Neural progenitor cell (in vitro differentiated cells): ENCODE measurements around the gene NR2F1-AS1. TPM values are rescaled to one million over a fixed set of nuclear protein-coding genes. Genes with fewer than 3 reads are reported as not detected.

Experiments used
- DNase-seq: peaks from one replicate; pipeline ENCODE4 v3.0.0-alpha.2; 2016; ENCODE audit warnings: low spot score
- H2AFZ ChIP-seq: fragments of 200-600 bp; sonication (generic); replicated peaks from 2 replicates; pipeline ENCODE4 v1.6.1; 2016; ENCODE audit warnings: antibody characterized with exemption
- H3F3A ChIP-seq: fragments of 200-600 bp; sonication (generic); 2 replicates; pipeline ENCODE4 v1.6.1; 2016; ENCODE audit warnings: antibody characterized with exemption, low read depth
- H3K27ac ChIP-seq: fragments of 200-600 bp; sonication (generic); 2 replicates; pipeline ENCODE4 v1.5.1; 2016; ENCODE audit warnings: mild to moderate bottlenecking
- H3K27me3 ChIP-seq: fragments of 200-600 bp; sonication (generic); 2 replicates; pipeline ENCODE4 v1.6.1; 2016; ENCODE audit warnings: mild to moderate bottlenecking, moderate library complexity
- H3K36me3 ChIP-seq: fragments of 200-600 bp; sonication (generic); 2 replicates; pipeline ENCODE4 v1.5.1; 2016
- H3K4me1 ChIP-seq: fragments of 200-600 bp; sonication (generic); 2 replicates; pipeline ENCODE4 v1.6.1; 2016; ENCODE audit warnings: mixed run types
- H3K4me2 ChIP-seq: fragments of 200-600 bp; sonication (generic); 2 replicates; pipeline ENCODE4 v1.6.1; 2016
- H3K4me3 ChIP-seq: fragments of 200-600 bp; sonication (generic); 2 replicates; pipeline ENCODE4 v1.5.1; 2016
- H3K79me2 ChIP-seq: fragments of 200-600 bp; sonication (generic); 2 replicates; pipeline ENCODE4 v1.6.1; 2016; ENCODE audit warnings: low read depth
- H3K9ac ChIP-seq: fragments of 200-600 bp; sonication (generic); 2 replicates; pipeline ENCODE4 v1.6.1; 2016
- H3K9me3 ChIP-seq: fragments of 200-600 bp; sonication (generic); 2 replicates; pipeline ENCODE4 v1.5.1; 2016; ENCODE audit warnings: low read depth
- H4K20me1 ChIP-seq: fragments of 200-600 bp; sonication (generic); 2 replicates; pipeline ENCODE4 v1.6.1; 2016; ENCODE audit warnings: low read depth
- H3K27ac Mint-ChIP-seq: 3 replicates; pipeline ENCODE4 v1.8.0; 2021; ENCODE audit warnings: mixed read lengths
- H3K27me3 Mint-ChIP-seq: 2 replicates; pipeline ENCODE4 v1.8.0; 2022; ENCODE audit warnings: low read depth, mild to moderate bottlenecking, inconsistent platforms, moderate library complexity, mixed read lengths; ENCODE audit not compliant: insufficient read depth
- H3K36me3 Mint-ChIP-seq: 3 replicates; pipeline ENCODE4 v1.8.0; 2021; ENCODE audit warnings: mixed read lengths
- H3K4me1 Mint-ChIP-seq: 3 replicates; pipeline ENCODE4 v1.8.0; 2021; ENCODE audit warnings: mixed read lengths
- H3K4me3 Mint-ChIP-seq: 3 replicates; pipeline ENCODE4 v1.8.0; 2021; ENCODE audit warnings: mild to moderate bottlenecking, moderate library complexity, mixed read lengths
- H3K9me3 Mint-ChIP-seq: 3 replicates; pipeline ENCODE4 v1.8.0; 2020; ENCODE audit warnings: mixed read lengths
- CTCF ChIP-seq: fragments of 200-600 bp; sonication (generic); IDR thresholded peaks from 2 replicates; pipeline ENCODE4 v1.5.1; 2017; ENCODE audit warnings: antibody characterized with exemption, mild to moderate bottlenecking
- EZH2 ChIP-seq: fragments of 200-600 bp; sonication (generic); IDR thresholded peaks from 2 replicates; pipeline ENCODE4 v1.6.1; 2017; ENCODE audit warnings: antibody characterized with exemption, mild to moderate bottlenecking, moderate library complexity
- EZH2phosphoT487 ChIP-seq: fragments of 200-600 bp; sonication (generic); IDR thresholded peaks from 2 replicates; pipeline ENCODE4 v1.6.1; 2017; ENCODE audit warnings: antibody characterized with exemption
- total RNA-seq: library from RNA; depleted of rRNA; stranded (reverse); fragments of >200 nt; gene quantifications from 2 replicates; pipeline ENCODE4 v1.2.3, GENCODE V29; 2015; ENCODE audit warnings: low replicate concordance

Gene NR2F1-AS1
- total RNA-seq, 1 donor from 2014 or later: 9.3 TPM

- H3K36me3 ChIP-seq: no peaks in the 10 kb centered on the region
- no peaks in the 10 kb centered on the region for H3K79me2 ChIP-seq
- Mint-ChIP-seq H3K9me3 (peaks cover 31% of the 10 kb centered on the region), H3K4me3 (no peak overlapping the region), H3K27me3 (no peaks in the 10 kb centered on the region), H3K4me1 (no peaks in the 10 kb centered on the region), H3K27ac (no peak overlapping the region), H3K36me3 (peaks cover 33% of the 10 kb centered on the region)
- no peak overlapping the region for H3K27ac ChIP-seq
- H3K4me2 ChIP-seq: no peak overlapping the region
- DNase-seq: no peak
- no peak overlapping the region for H3K9ac ChIP-seq
- H4K20me1 ChIP-seq: no peaks in the 10 kb centered on the region
- no peaks in the 10 kb centered on the region for H3K4me1 ChIP-seq
- no peak overlapping the region for H3K4me3 ChIP-seq
- TF ChIP-seq EZH2phosphoT487 (no peak), EZH2 (no peak), CTCF (no peak)
- no peak overlapping the region for H2AFZ ChIP-seq
- no peaks in the 10 kb centered on the region for H3K27me3 ChIP-seq
- H3F3A ChIP-seq: no peaks in the 10 kb centered on the region
- no peaks in the 10 kb centered on the region for H3K9me3 ChIP-seq
Measured at GRCh38 chr5:93477816-93478215, 103.2 kb downstream of the NR2F1-AS1 start.

- Histone ChIP-seq H3F3A (no peaks in the 10 kb centered on the region), H4K20me1 (no peaks in the 10 kb centered on the region), H3K27ac (no peak overlapping the region), H3K9ac (no peak overlapping the region), H3K4me2 (no peak overlapping the region), H3K79me2 (no peaks in the 10 kb centered on the region), H2AFZ (no peak overlapping the region), H3K9me3 (no peaks in the 10 kb centered on the region), H3K36me3 (no peaks in the 10 kb centered on the region), H3K4me3 (no peak overlapping the region), H3K4me1 (no peaks in the 10 kb centered on the region), H3K27me3 (no peaks in the 10 kb centered on the region)
- TF ChIP-seq EZH2phosphoT487 (no peak), EZH2 (no peak), CTCF (no peak)
- DNase-seq: no peak
- Mint-ChIP-seq H3K27me3 (no peaks in the 10 kb centered on the region), H3K4me3 (no peak overlapping the region), H3K36me3 (peaks cover 27% of the 10 kb centered on the region), H3K4me1 (no peaks in the 10 kb centered on the region), H3K9me3 (peaks cover 23% of the 10 kb centered on the region), H3K27ac (no peak overlapping the region)
Measured at GRCh38 chr5:93476251-93476742, 104.7 kb downstream of the NR2F1-AS1 start.

GRCh38 chr5:93462916-93463315 is 118.1 kb downstream of the NR2F1-AS1 start:
- peaks cover 19% of the 10 kb centered on the region for H3K9me3 ChIP-seq
- no peak overlapping the region for H3K4me3 Mint-ChIP-seq
- H3K9ac ChIP-seq: no peak overlapping the region
- H2AFZ ChIP-seq: no peak overlapping the region
- no peak overlapping the region for H3K4me3 ChIP-seq
- TF ChIP-seq EZH2 (no peak), EZH2phosphoT487 (no peak), CTCF (no peak)
- no peaks in the 10 kb centered on the region for H3K79me2 ChIP-seq
- H3K27ac ChIP-seq: no peak overlapping the region
- no peaks in the 10 kb centered on the region for H3K4me1 ChIP-seq
- no peaks in the 10 kb centered on the region for H3K36me3 ChIP-seq
- no peak overlapping the region for H3K4me2 ChIP-seq
- H3K4me1 Mint-ChIP-seq: no peaks in the 10 kb centered on the region
- no peak overlapping the region for H3K27ac Mint-ChIP-seq
- DNase-seq: no peak
- no peaks in the 10 kb centered on the region for H4K20me1 ChIP-seq
- H3F3A ChIP-seq: no peaks in the 10 kb centered on the region
- no peaks in the 10 kb centered on the region for H3K27me3 ChIP-seq
- H3K27me3 Mint-ChIP-seq: peaks cover 3% of the 10 kb centered on the region
- H3K36me3 Mint-ChIP-seq: peaks cover 46% of the 10 kb centered on the region
- peaks cover 68% of the 10 kb centered on the region for H3K9me3 Mint-ChIP-seq
